GM12878 (cell line): ENCODE data around the gene GLB1L2. TPM values are rescaled to one million over a fixed set of nuclear protein-coding genes. Genes with fewer than 3 reads are reported as not detected.

ENCODE experiments used
- ATAC-seq: fragments of 200-7000 bp; cut with Tn5 transposase; 3 replicates; pipeline ENCODE4 v1.9.1; 2020; ENCODE audit warnings: mild to moderate bottlenecking, moderate library complexity
- BruUV-seq: library from RNA; stranded (reverse); fragments of 400-500 nt; replicated peaks from 2 replicates; lab custom pipeline; 2021; lab: Mats Ljungman, UMichigan
- CTCF ChIA-PET: fragments of 300-600 bp; sonication (Branson Sonifier 250); formaldehyde crosslinking; extraction: SDS; loops from one replicate; lab custom pipeline; 2021; ENCODE audit warnings: inconsistent platforms; lab: Yijun Ruan, JAX
- POLR2A ChIA-PET: fragments of 350-600 bp; formaldehyde crosslinking; extraction: SDS; loops from one replicate; lab custom pipeline; 2021; ENCODE audit warnings: inconsistent platforms; lab: Charles Lee
- RAD21 ChIA-PET: fragments of 300-600 bp; sonication (Branson Sonifier 250); formaldehyde crosslinking; loops from one replicate; lab custom pipeline; 2023; ENCODE audit warnings: antibody characterized with exemption; ENCODE audit not compliant: unreplicated experiment; lab: Charles Lee
- SMC1A ChIA-PET: fragments of 300-600 bp; sonication (Branson Sonifier 250); formaldehyde crosslinking; loops from one replicate; lab custom pipeline; 2023; ENCODE audit not compliant: unreplicated experiment, uncharacterized antibody; lab: Charles Lee
- DNase-seq: peaks from one replicate; pipeline ENCODE4 v3.0.0-alpha.2; 2011; ENCODE audit warnings: low read depth, low spot score
- FAIRE-seq: peaks from 3 replicates; lab custom pipeline; 2011; peaks lifted over from hg19 to GRCh38; lab: Jason Lieb, UNC
- H2AFZ ChIP-seq: 2 replicates; pipeline ENCODE4 v1.6.0; 2011; ENCODE audit warnings: low read depth, low read length, control low read depth; ENCODE audit not compliant: control insufficient read depth
- H3K27ac ChIP-seq: 2 replicates; pipeline ENCODE4 v1.5.1; 2011; ENCODE audit warnings: control low read depth; ENCODE audit not compliant: control insufficient read depth, insufficient read depth
- H3K27me3 ChIP-seq, 2 experiments: replicated peaks in 1 of 2; 2 replicates each; pipeline versions ENCODE4 v1.6.0 to v1.6.1; 2011; ENCODE audit warnings: low read length in 1 of 2; ENCODE audit not compliant: control insufficient read depth in 2 of 2, insufficient read depth in 2 of 2
- H3K36me3 ChIP-seq, 2 experiments: 2 replicates each; pipeline ENCODE4 v1.5.1; 2011; ENCODE audit warnings: low read length in 1 of 2; ENCODE audit not compliant: control insufficient read depth in 2 of 2, insufficient read depth in 2 of 2
- H3K4me1 ChIP-seq: 2 replicates; pipeline ENCODE4 v1.6.1; 2011; ENCODE audit warnings: mild to moderate bottlenecking, low read length, moderate library complexity, mixed read lengths; ENCODE audit not compliant: control insufficient read depth, insufficient read depth
- H3K4me2 ChIP-seq: 2 replicates; pipeline ENCODE4 v1.6.0; 2011; ENCODE audit warnings: control low read depth; ENCODE audit not compliant: control insufficient read depth, insufficient read depth
- H3K4me3 ChIP-seq: fragments of 200-600 bp; sonication (generic); 2 replicates; pipeline ENCODE4 v1.5.1; 2016
- H3K79me2 ChIP-seq: 2 replicates; pipeline ENCODE4 v1.6.0; 2011; ENCODE audit warnings: low read length; ENCODE audit not compliant: control insufficient read depth, insufficient read depth
- H3K9ac ChIP-seq: 2 replicates; pipeline ENCODE4 v1.8.0; 2011; ENCODE audit warnings: low read length, control low read depth, mixed read lengths; ENCODE audit not compliant: control insufficient read depth, insufficient read depth
- H3K9me3 ChIP-seq: replicated peaks from 3 replicates; pipeline ENCODE4 v1.5.1; 2011; ENCODE audit warnings: mild to moderate bottlenecking, low read length; ENCODE audit not compliant: control insufficient read depth, insufficient read depth
- H4K20me1 ChIP-seq: 2 replicates; pipeline ENCODE4 v1.6.0; 2011; ENCODE audit not compliant: control insufficient read depth, insufficient read depth
- CBX3 ChIP-seq: fragments of 200-600 bp; sonication (generic); IDR thresholded peaks from 2 replicates; pipeline ENCODE4 v1.6.1; 2016; ENCODE audit warnings: low read depth, borderline replicate concordance
- CHD4 ChIP-seq: fragments of 200-600 bp; sonication (generic); IDR thresholded peaks from 2 replicates; pipeline ENCODE4 v1.6.1; 2016; ENCODE audit warnings: mild to moderate bottlenecking
- CREB1 ChIP-seq: IDR thresholded peaks from 2 replicates; pipeline ENCODE4 v1.6.1; 2012; ENCODE audit warnings: low read depth, mild to moderate bottlenecking, inconsistent platforms
- FOXM1 ChIP-seq: IDR thresholded peaks from 2 replicates; pipeline ENCODE4 v1.6.1; 2012; ENCODE audit warnings: low read depth, mild to moderate bottlenecking, inconsistent platforms, low read length, moderate library complexity
- HDAC6 ChIP-seq: fragments of 200-600 bp; sonication (generic); IDR thresholded peaks from one replicate; pipeline ENCODE4 v1.8.0; 2017; ENCODE audit warnings: antibody characterized with exemption; ENCODE audit not compliant: unreplicated experiment
- HSF1 ChIP-seq: fragments of 150-350 bp; IDR thresholded peaks from 2 replicates; pipeline ENCODE4 v1.6.1; 2014; ENCODE audit warnings: mild to moderate bottlenecking, low read depth, low read length
- IRF4 ChIP-seq: IDR thresholded peaks from 2 replicates; pipeline ENCODE4 v1.6.1; 2011; ENCODE audit warnings: low read depth, low read length
- IRF5 ChIP-seq: fragments of 450-650 bp; IDR thresholded peaks from 2 replicates; pipeline ENCODE4 v1.6.1; 2017; ENCODE audit warnings: borderline replicate concordance
- PKNOX1 ChIP-seq: fragments of 450-650 bp; IDR thresholded peaks from 2 replicates; pipeline ENCODE4 v1.6.1; 2016; ENCODE audit warnings: mild to moderate bottlenecking
- REST ChIP-seq: IDR thresholded peaks from 2 replicates; pipeline ENCODE4 v1.6.1; 2012; ENCODE audit warnings: mild to moderate bottlenecking, low read depth, low read length
- SIN3A ChIP-seq: IDR thresholded peaks from 2 replicates; pipeline ENCODE4 v1.6.1; 2012; ENCODE audit warnings: low read depth, low read length, improper control_type of control experiment
- USF1 ChIP-seq: IDR thresholded peaks from 2 replicates; pipeline ENCODE4 v1.6.1; 2011; ENCODE audit warnings: borderline replicate concordance, low read depth, mild to moderate bottlenecking, moderate library complexity, mixed read lengths, low read length; ENCODE audit not compliant: insufficient read depth; ENCODE audit errors: extremely low read length
- YBX1 ChIP-seq: fragments of 450-650 bp; IDR thresholded peaks from 2 replicates; pipeline ENCODE4 v1.6.1; 2016; ENCODE audit warnings: antibody characterized with exemption
- WGBS: methylation state at CpG from one replicate; pipeline ENCODE4 v1.1.6; 2016; ENCODE audit warnings: low lambda C conversion rate; ENCODE audit not compliant: insufficient replicate concordance, insufficient coverage; ENCODE audit errors: missing lambda C conversion rate; 5-methylcytosine and 5-hydroxymethylcytosine counted together
- in situ Hi-C: fragments of 300-500 bp; cut with MboI; formaldehyde crosslinking; loops from 9 replicates; pipeline ENCODE4 v1.14.3; 2018; ENCODE audit warnings: mixed read lengths
- intact Hi-C: fragments of 100-400 bp; cut with micrococcal nuclease; formaldehyde crosslinking; loops from one replicate; pipeline ENCODE4 v1.14.2; 2022; ENCODE audit not compliant: unreplicated experiment
- polyA plus RNA-seq, 11 experiments: library from polyadenylated mRNA; depleted of rRNA in 4 of 11; unstranded in 6 of 11; stranded (reverse) in 5 of 11; fragments of >200 nt; fragmentation: Nextera tagmentation in 4 of 11; fragmentation: Illumina TruSeq in 1 of 11; extraction: Ambion mirVana in 4 of 11; extraction: Trizol in 1 of 11; gene quantifications; 1 replicate in 1 of 11; 2 replicates in 10 of 11; pipeline versions ENCODE4 v1.2.1 to v1.2.3, GENCODE V29; 2011 to 2016; ENCODE audit warnings: inconsistent platforms in 2 of 11, missing spikeins in 2 of 11, low read depth in 1 of 11
- total RNA-seq, 4 experiments: library from RNA; depleted of rRNA in 3 of 4; stranded (reverse); fragments of >200 nt in 3 of 4; fragmentation: Illumina TruSeq in 1 of 4; extraction: Trizol in 1 of 4; gene quantifications; 2 replicates each; pipeline versions ENCODE4 v1.2.1 to v1.2.3, GENCODE V29; 2013 to 2021

Gene GLB1L2
- total and polyA plus RNA-seq, 10 of the 15 experiments (the other 5 are each of a cell fraction or from before 2014, with no cell fraction given): 0.04 to 0.85 (median 0.49) TPM

- Histone ChIP-seq H3K9me3 (no peaks in the 10 kb centered on the region), H4K20me1 (no peaks in the 10 kb centered on the region), H3K27me3 (no peaks in the 10 kb centered on the region), H3K4me1 (no peaks in the 10 kb centered on the region), H2AFZ (no peak overlapping the region), H3K4me3 (no peak overlapping the region), H3K79me2 (no peaks in the 10 kb centered on the region), H3K36me3 (no peaks in the 10 kb centered on the region), H3K9ac (no peak overlapping the region), H3K4me2 (no peak overlapping the region), H3K27ac (no peak overlapping the region)
- no TSS peak for BruUV-seq
- ChIA-PET RAD21 (no interaction called here), SMC1A (no interaction called here), CTCF (no interaction called here), POLR2A (no interaction called here)
- in situ Hi-C loops: no loop called here
- FAIRE-seq (no peak), ATAC-seq (no peak), DNase-seq (no peak)
- intact Hi-C loops: no loop called here
- 48% methylated on average over 15 of the region's 16 CpGs for WGBS
- no peak for TF ChIP-seq SIN3A
- no peak for TF ChIP-seq CBX3
- TF ChIP-seq IRF4: no peak
- TF ChIP-seq YBX1: no peak
- no peak for TF ChIP-seq HSF1
- TF ChIP-seq FOXM1: no peak
- TF ChIP-seq USF1: no peak
- no peak for TF ChIP-seq HDAC6
- TF ChIP-seq CREB1: no peak
- no peak for TF ChIP-seq PKNOX1
- no peak for TF ChIP-seq CHD4
- no peak for TF ChIP-seq IRF5
- TF ChIP-seq REST: no peak
These were observed 48.1 kb upstream of the GLB1L2 start for GRCh38 chr11:134283461-134284230.
